GM12873 (cell line): ENCODE results near the gene PDE9A.

ENCODE experiments used
- CTCF ChIP-seq: IDR thresholded peaks from 2 replicates; pipeline ENCODE4 v1.5.1; 2012; ENCODE audit warnings: low read depth, mild to moderate bottlenecking, moderate library complexity, low read length, control low read depth; ENCODE audit not compliant: insufficient read depth; ENCODE audit errors: missing control alignments

Gene PDE9A

GRCh38 chr21:42758721-42759593, 105.5 kb downstream of the PDE9A start:
- TF ChIP-seq CTCF = no peak

GRCh38 chr21:42759594-42759927, 106.1 kb downstream of the PDE9A start:
- TF ChIP-seq CTCF = no peak

- TF ChIP-seq CTCF = no peak
Observed at GRCh38 chr21:42760361-42760950, 107.0 kb downstream of the PDE9A start.

- no peak for TF ChIP-seq CTCF
Observed at GRCh38 chr21:42760951-42761751, 107.7 kb downstream of the PDE9A start.

GRCh38 chr21:42761776-42762335, 108.4 kb downstream of the PDE9A start:
- TF ChIP-seq CTCF = no peak

- TF ChIP-seq CTCF = no peak
Observed at GRCh38 chr21:42763581-42764442, 110.4 kb downstream of the PDE9A start.
